HCT116 (cell line): ENCODE measurements around the gene SEMA3E. TPM values are rescaled to one million over a fixed set of nuclear protein-coding genes. Genes with fewer than 3 reads are reported as not detected.
A peak's percentile ranks its signal among the peaks of the same experiment; 100 is the strongest.

Source experiments
- ATAC-seq: fragments of 200-7000 bp; cut with Tn5 transposase; 2 replicates; pipeline ENCODE4 v1.9.1; 2020; ENCODE audit warnings: mild to moderate bottlenecking, moderate library complexity
- BruUV-seq: library from RNA; stranded (reverse); fragments of 400-500 nt; replicated peaks from 2 replicates; lab custom pipeline; 2021; lab: Mats Ljungman, UMichigan
- CTCF ChIA-PET: fragments of 300-600 bp; sonication (Branson Sonifier 250); formaldehyde crosslinking; loops from one replicate; lab custom pipeline; 2021; ENCODE audit warnings: antibody characterized with exemption; lab: Charles Lee
- POLR2A ChIA-PET: fragments of 300-600, 350-600 bp; sonication (Branson Sonifier 250); formaldehyde crosslinking; loops from one replicate; lab custom pipeline; 2021; ENCODE audit warnings: antibody characterized with exemption; lab: Charles Lee
- RAD21 ChIA-PET, 2 experiments: fragments of 300-600 bp; sonication (Branson Sonifier 250); formaldehyde crosslinking; loops; one replicate each; lab custom pipeline; 2023; ENCODE audit warnings: low total read pairs in 2 of 2; ENCODE audit not compliant: uncharacterized antibody in 2 of 2, unreplicated experiment in 2 of 2, low non-redundant PET in 1 of 2; lab: Charles Lee
- DNase-seq: peaks from one replicate; pipeline ENCODE4 v3.0.0-alpha.2; 2010; ENCODE audit warnings: low read depth, low spot score
- H2AFZ ChIP-seq: fragments of 200-600 bp; shearing (Covaris generic), sonication (generic); 2 replicates; pipeline ENCODE4 v1.6.1; 2017; ENCODE audit warnings: low read depth, mixed run types, mixed read lengths, antibody characterized with exemption, low read length; ENCODE audit not compliant: poor library complexity, severe bottlenecking
- H3K27ac ChIP-seq: 2 replicates; pipeline ENCODE4 v1.5.1; 2012; ENCODE audit warnings: low read depth, low read length
- H3K27me3 ChIP-seq: fragments of 200-600 bp; sonication (generic); 2 replicates; pipeline ENCODE4 v1.6.1; 2016; ENCODE audit warnings: mixed run types, low read length, mixed read lengths; ENCODE audit not compliant: insufficient read depth
- H3K36me3 ChIP-seq, 2 experiments: fragments of 200-500 bp in 1 of 2; fragments of 200-600 bp in 1 of 2; sonication (Bioruptor generic) in 1 of 2; sonication (generic) in 1 of 2; 2 replicates each; pipeline versions ENCODE4 v1.5.1 to v1.6.1; 2014 to 2016; ENCODE audit warnings: low read length in 2 of 2, inconsistent platforms in 1 of 2, mixed read lengths in 1 of 2, mixed run types in 1 of 2; ENCODE audit not compliant: insufficient read depth in 2 of 2, control insufficient read depth in 1 of 2
- H3K4me1 ChIP-seq, 2 experiments: fragments of 200-600 bp in 1 of 2; sonication (generic) in 1 of 2; 2 replicates each; pipeline versions ENCODE4 v1.5.1 to v1.6.1; 2012 to 2017; ENCODE audit warnings: low read length in 2 of 2, inconsistent platforms in 1 of 2, mild to moderate bottlenecking in 1 of 2, mixed read lengths in 1 of 2, mixed run types in 1 of 2, moderate library complexity in 1 of 2; ENCODE audit not compliant: insufficient read depth in 2 of 2, control insufficient read depth in 1 of 2
- H3K4me2 ChIP-seq: fragments of 200-600 bp; sonication (generic); 2 replicates; pipeline ENCODE4 v1.6.1; 2017; ENCODE audit warnings: mixed run types, low read length, mixed read lengths
- H3K4me3 ChIP-seq, 2 experiments: fragments of 200-600 bp in 1 of 2; sonication (generic) in 1 of 2; replicated peaks in 1 of 2; 2 replicates each; pipeline ENCODE4 v1.5.1; 2011 to 2016; ENCODE audit warnings: low read length in 2 of 2, control low read depth in 1 of 2, low read depth in 1 of 2, mild to moderate bottlenecking in 1 of 2, mixed read lengths in 1 of 2, mixed run types in 1 of 2
- H3K79me2 ChIP-seq: fragments of 200-600 bp; sonication (generic); 2 replicates; pipeline ENCODE4 v1.6.1; 2017; ENCODE audit warnings: mild to moderate bottlenecking, mixed run types, low read length, moderate library complexity, mixed read lengths; ENCODE audit not compliant: insufficient read depth
- H3K9ac ChIP-seq: fragments of 200-600 bp; sonication (generic); 2 replicates; pipeline ENCODE4 v1.6.1; 2016; ENCODE audit warnings: low read length, mixed read lengths
- H3K9me2 ChIP-seq: fragments of 200-600 bp; sonication (generic), shearing (Covaris generic); 2 replicates; pipeline ENCODE4 v1.6.1; 2017; ENCODE audit warnings: mixed run types, mild to moderate bottlenecking, moderate library complexity; ENCODE audit not compliant: insufficient read depth
- H3K9me3 ChIP-seq, 2 experiments: fragments of 200-500 bp in 1 of 2; fragments of 200-600 bp in 1 of 2; sonication (Bioruptor generic) in 1 of 2; sonication (generic) in 1 of 2; 2 replicates each; pipeline ENCODE4 v1.6.1; 2014 to 2017; ENCODE audit warnings: low read length in 2 of 2, mixed read lengths in 2 of 2, inconsistent platforms in 1 of 2, low read depth in 1 of 2, mild to moderate bottlenecking in 1 of 2, mixed run types in 1 of 2, moderate library complexity in 1 of 2; ENCODE audit not compliant: control insufficient read depth in 1 of 2, insufficient read depth in 1 of 2
- H4K20me1 ChIP-seq: fragments of 200-600 bp; sonication (generic), shearing (Covaris generic); 2 replicates; pipeline ENCODE4 v1.6.1; 2017; ENCODE audit warnings: mixed run types, mild to moderate bottlenecking, moderate library complexity; ENCODE audit not compliant: insufficient read depth
- CEBPB ChIP-seq: IDR thresholded peaks from 2 replicates; pipeline ENCODE4 v1.6.1; 2012; ENCODE audit warnings: low read depth
- EZH2phosphoT487 ChIP-seq: fragments of 200-600 bp; IDR thresholded peaks from 2 replicates; pipeline ENCODE4 v1.6.1; 2018; ENCODE audit warnings: antibody characterized with exemption, borderline replicate concordance
- JUND ChIP-seq: IDR thresholded peaks from 2 replicates; pipeline ENCODE4 v1.6.1; 2012
- POLR2AphosphoS5 ChIP-seq: IDR thresholded peaks from 2 replicates; pipeline ENCODE4 v1.6.1; 2011; ENCODE audit warnings: mild to moderate bottlenecking, low read depth, low read length, moderate library complexity
- SP1 ChIP-seq: IDR thresholded peaks from 2 replicates; pipeline ENCODE4 v1.6.1; 2012; ENCODE audit warnings: low read depth
- SRF ChIP-seq: IDR thresholded peaks from 2 replicates; pipeline ENCODE4 v1.6.1; 2012; ENCODE audit warnings: low read depth
- TCF7L2 ChIP-seq: IDR thresholded peaks from 2 replicates; pipeline ENCODE4 v1.7.0; 2011; ENCODE audit warnings: borderline replicate concordance, inconsistent platforms; ENCODE audit not compliant: insufficient read depth, insufficient read length; ENCODE audit errors: extremely low read depth
- intact Hi-C: fragments of 100-400 bp; cut with micrococcal nuclease; formaldehyde crosslinking; loops from 2 replicates; pipeline ENCODE4 v1.10.0; 2022
- total RNA-seq: library from RNA; stranded (reverse); gene quantifications from one replicate; pipeline ENCODE4 v1.2.1, GENCODE V29; 2021; ENCODE audit not compliant: unreplicated experiment
- TF ChIP-seq, protein P1 (sequence below): IDR thresholded peaks from 2 replicates; pipeline ENCODE4 v1.6.1; 2011; ENCODE audit warnings: mild to moderate bottlenecking, low read length, moderate library complexity; ENCODE audit not compliant: insufficient replicate concordance; ENCODE audit errors: extremely low read depth
- TF ChIP-seq, protein P2 (sequence below), 3 experiments: fragments of 200-600 bp in 1 of 3; sonication (generic) in 1 of 3; IDR thresholded peaks in 2 of 3; conservative IDR thresholded peaks in 1 of 3; 2 replicates each; pipeline ENCODE4 v1.5.1; 2012 to 2017; ENCODE audit warnings: low read depth in 2 of 3, low read length in 2 of 3, antibody characterized with exemption in 1 of 3, borderline replicate concordance in 1 of 3, control low read depth in 1 of 3, mild to moderate bottlenecking in 1 of 3, mixed read lengths in 1 of 3, mixed run types in 1 of 3, moderate library complexity in 1 of 3; ENCODE audit not compliant: insufficient read depth in 1 of 3

Gene SEMA3E
- total RNA-seq, 1 experiment from 2014 or later: 1.6 TPM

DNA sequence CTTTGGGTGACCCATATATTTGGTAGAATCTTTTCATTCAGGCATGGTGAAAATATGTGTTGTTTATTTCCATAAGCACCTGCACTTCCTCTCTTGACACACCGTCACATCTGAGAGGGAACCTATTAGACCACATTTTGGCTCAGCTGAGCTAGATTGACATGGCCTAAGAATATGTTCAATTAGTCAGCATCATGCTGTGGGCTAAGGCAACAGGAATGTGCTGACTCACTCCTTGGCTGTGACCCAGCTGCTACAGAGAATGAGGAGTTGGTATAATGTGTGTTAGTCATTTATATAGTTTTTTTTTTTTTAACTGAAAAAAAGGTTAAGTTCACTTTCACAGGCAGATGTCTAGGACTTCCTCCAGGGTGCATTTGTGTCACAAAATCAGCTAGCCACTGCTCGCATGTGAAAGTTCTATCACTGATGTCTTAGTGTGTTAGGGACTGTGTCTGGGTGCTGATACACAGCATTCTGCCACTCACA is 180.6 kb downstream of the SEMA3E start (continued):
- TF ChIP-seq, protein P1, sequence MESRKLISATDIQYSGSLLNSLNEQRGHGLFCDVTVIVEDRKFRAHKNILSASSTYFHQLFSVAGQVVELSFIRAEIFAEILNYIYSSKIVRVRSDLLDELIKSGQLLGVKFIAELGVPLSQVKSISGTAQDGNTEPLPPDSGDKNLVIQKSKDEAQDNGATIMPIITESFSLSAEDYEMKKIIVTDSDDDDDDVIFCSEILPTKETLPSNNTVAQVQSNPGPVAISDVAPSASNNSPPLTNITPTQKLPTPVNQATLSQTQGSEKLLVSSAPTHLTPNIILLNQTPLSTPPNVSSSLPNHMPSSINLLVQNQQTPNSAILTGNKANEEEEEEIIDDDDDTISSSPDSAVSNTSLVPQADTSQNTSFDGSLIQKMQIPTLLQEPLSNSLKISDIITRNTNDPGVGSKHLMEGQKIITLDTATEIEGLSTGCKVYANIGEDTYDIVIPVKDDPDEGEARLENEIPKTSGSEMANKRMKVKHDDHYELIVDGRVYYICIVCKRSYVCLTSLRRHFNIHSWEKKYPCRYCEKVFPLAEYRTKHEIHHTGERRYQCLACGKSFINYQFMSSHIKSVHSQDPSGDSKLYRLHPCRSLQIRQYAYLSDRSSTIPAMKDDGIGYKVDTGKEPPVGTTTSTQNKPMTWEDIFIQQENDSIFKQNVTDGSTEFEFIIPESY: no peak
- TF ChIP-seq JUND: peak; percentile 94

DNA sequence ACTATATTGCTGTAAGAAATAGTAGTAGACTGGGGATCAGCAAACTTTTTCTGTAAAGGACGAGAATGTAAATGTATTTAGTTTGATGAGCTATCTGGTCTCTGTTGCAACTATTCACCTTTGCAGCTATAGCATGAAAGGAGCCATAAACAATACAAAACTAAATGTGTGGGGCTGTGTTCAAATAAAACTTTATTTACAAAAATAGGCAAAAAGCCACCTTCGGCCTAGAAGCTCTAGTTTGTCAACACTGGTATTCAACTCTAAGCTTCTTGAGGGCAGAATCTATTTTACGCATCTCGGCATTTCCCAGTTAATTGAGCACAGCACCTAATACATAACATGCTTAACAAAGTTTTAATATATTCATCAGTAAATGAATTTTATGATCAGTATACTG is 181.4 kb downstream of the SEMA3E start:
- DNase-seq (no peak), ATAC-seq (no peak)
- TF ChIP-seq EZH2phosphoT487: no peak
- TF ChIP-seq TCF7L2: no peak
- TF ChIP-seq, protein P2, sequence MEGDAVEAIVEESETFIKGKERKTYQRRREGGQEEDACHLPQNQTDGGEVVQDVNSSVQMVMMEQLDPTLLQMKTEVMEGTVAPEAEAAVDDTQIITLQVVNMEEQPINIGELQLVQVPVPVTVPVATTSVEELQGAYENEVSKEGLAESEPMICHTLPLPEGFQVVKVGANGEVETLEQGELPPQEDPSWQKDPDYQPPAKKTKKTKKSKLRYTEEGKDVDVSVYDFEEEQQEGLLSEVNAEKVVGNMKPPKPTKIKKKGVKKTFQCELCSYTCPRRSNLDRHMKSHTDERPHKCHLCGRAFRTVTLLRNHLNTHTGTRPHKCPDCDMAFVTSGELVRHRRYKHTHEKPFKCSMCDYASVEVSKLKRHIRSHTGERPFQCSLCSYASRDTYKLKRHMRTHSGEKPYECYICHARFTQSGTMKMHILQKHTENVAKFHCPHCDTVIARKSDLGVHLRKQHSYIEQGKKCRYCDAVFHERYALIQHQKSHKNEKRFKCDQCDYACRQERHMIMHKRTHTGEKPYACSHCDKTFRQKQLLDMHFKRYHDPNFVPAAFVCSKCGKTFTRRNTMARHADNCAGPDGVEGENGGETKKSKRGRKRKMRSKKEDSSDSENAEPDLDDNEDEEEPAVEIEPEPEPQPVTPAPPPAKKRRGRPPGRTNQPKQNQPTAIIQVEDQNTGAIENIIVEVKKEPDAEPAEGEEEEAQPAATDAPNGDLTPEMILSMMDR (IDR thresholded peaks at IDR 0.05 in 2 of 3, conservative IDR thresholded peaks at IDR 0.05 in 1 of 3; ENCODE audit: borderline replicate concordance in 1 of 3, insufficient read depth in 1 of 3, low read depth in 2 of 3, low read length in 2 of 3): no peak
- TF ChIP-seq CEBPB: no peak
- no peak for TF ChIP-seq SRF
- no peak for TF ChIP-seq JUND
- no peak for TF ChIP-seq SP1
- no peak for TF ChIP-seq POLR2AphosphoS5
- no peaks in the 10 kb centered on the region for H3K79me2 ChIP-seq
- ChIA-PET CTCF (no interaction called here), RAD21 (no interaction called here), POLR2A (no interaction called here)
- H3K36me3 ChIP-seq: no peaks in the 10 kb centered on the region
- H3K27ac ChIP-seq: no peak overlapping the region
- H3K4me1 ChIP-seq: peaks cover 8 to 17% of the 10 kb centered on the region in 2 experiments; a peak in 3 of 4 replicates
- H3K9ac ChIP-seq: no peak overlapping the region
- no peak overlapping the region for H3K4me3 ChIP-seq
- H3K27me3 ChIP-seq: no peaks in the 10 kb centered on the region
- no peaks in the 10 kb centered on the region for H4K20me1 ChIP-seq
- no peaks in the 10 kb centered on the region for H3K9me2 ChIP-seq
- H2AFZ ChIP-seq: peak overlapping the region; percentile 21
- BruUV-seq: no TSS peak
- peak overlapping the region; percentile 57; the same call in 1 of the 2 replicates for H3K4me2 ChIP-seq
- intact Hi-C loops: no loop called here
- no peaks in the 10 kb centered on the region for H3K9me3 ChIP-seq
